Pancreas (tissue), 10 donors: ENCODE data around the gene USP34. TPM values are rescaled to one million over a fixed set of nuclear protein-coding genes. Genes with fewer than 3 reads are reported as not detected.

ENCODE experiments used
- ATAC-seq, 4 donors: fragments of 200-7000 bp; cut with Tn5 transposase; one replicate each; pipeline versions ENCODE4 v1.8.0 to v1.9.1; 2020; ENCODE audit warnings: mild to moderate bottlenecking in 4 of 4, moderate library complexity in 4 of 4
- DNase-seq, 6 donors: peaks; one replicate each; pipeline ENCODE4 v3.0.0-alpha.2; 2020
- FAIRE-seq: peaks from 2 replicates; lab custom pipeline; 2012; peaks lifted over from hg19 to GRCh38; lab: Jason Lieb, UNC
- H3K27ac ChIP-seq, 4 donors: fragments of 200-600 bp; sonication (generic); 1 replicate in 3 of 4; 2 replicates in 1 of 4; pipeline versions ENCODE4 v1.5.0 to v1.8.0; 2020
- H3K27me3 ChIP-seq, 4 donors: fragments of 200-600 bp; one replicate each; pipeline ENCODE4 v1.8.0; 2021
- H3K36me3 ChIP-seq, 3 donors: fragments of 200-600 bp; sonication (generic) in 1 of 3; one replicate each; pipeline versions ENCODE4 v1.5.0 to v1.8.0; 2020 to 2021
- H3K4me1 ChIP-seq, 3 donors: fragments of 200-600 bp; one replicate each; pipeline ENCODE4 v1.8.0; 2021
- H3K4me3 ChIP-seq, 4 donors: fragments of 200-600 bp; sonication (generic) in 2 of 4; one replicate each; pipeline versions ENCODE4 v1.5.0 to v1.8.0; 2020 to 2021
- H3K9me3 ChIP-seq, 4 donors: fragments of 200-600 bp; one replicate each; pipeline ENCODE4 v1.8.0; 2021
- CTCF ChIP-seq, 4 donors: fragments of 200-600 bp; sonication (generic) in 3 of 4; IDR thresholded peaks; one replicate each; pipeline versions ENCODE4 v1.5.0 to v1.8.0; 2021; ENCODE audit warnings: antibody characterized with exemption in 4 of 4
- WGBS, 2 donors: extraction: QIAGEN DNeasy Blood & Tissue Kit; methylation state at CpG; one replicate each; pipeline ENCODE4 v1.1.7; 2013; 5-methylcytosine and 5-hydroxymethylcytosine counted together
- intact Hi-C, 3 donors: fragments of 100-400 bp; cut with DNase I; formaldehyde crosslinking; loops; one replicate each; pipeline versions ENCODE4 v1.11.1 to v1.14.2; 2022
- polyA plus RNA-seq, 2 donors: library from polyadenylated mRNA; stranded (reverse); fragments of 200-250 nt; gene quantifications; one replicate each; pipeline ENCODE4 v1.2.3, GENCODE V29; 2013
- total RNA-seq, 6 donors: library from RNA; stranded (reverse); fragmentation: NEBNext Ultra II Directional in 4 of 6; extraction: Animal tissue kit (Norgen Biotek cat#: 25700) in 4 of 6; gene quantifications; one replicate each; pipeline versions ENCODE4 v1.2.1 to v1.2.4, GENCODE V29; 2021 to 2023
- donor health status: healthy with polysubstance abuse.
- donor health status: DM: no; HTN: no; CAD: no; lungs with moderate emphysema.
- donor health status: DM: no; HTN: no; CAD: no.
- donor health status: control.
- donor health status: control.
- donor health status: Bipolar disorder and iron deficiency.
- donor health status: DM: yes; HTN: yes; CAD: no.
- donor health status: DM: no; HTN: no; CAD: no.
- donor health status: DM: no; HTN: no; CAD: no.
- donor health status: DM: yes; HTN: yes; CAD: no.

USP34 gene
- total and polyA plus RNA-seq, 8 donors = 30.0 to 58.9 (median 45.1) TPM

GRCh38 chr2:61432990-61433389, 37.9 kb downstream of the USP34 start:
- no peaks in the 10 kb centered on the region for H3K27me3 ChIP-seq
- H3K36me3 ChIP-seq = no peaks in the 10 kb centered on the region
- ATAC-seq = no peak
- FAIRE-seq = no peak
- no peak overlapping the region for H3K4me3 ChIP-seq
- 92 to 93% methylated on average over 3 of the region's 3 CpGs for WGBS, 2 donors
- no peak for TF ChIP-seq CTCF (IDR thresholded peaks at IDR 0.05)
- no peaks in the 10 kb centered on the region for H3K9me3 ChIP-seq
- peaks cover 0 to 26% (median 0%) of the 10 kb centered on the region in 3 donors for H3K4me1 ChIP-seq
- intact Hi-C loops = no loop called here
- no peak overlapping the region for H3K27ac ChIP-seq
- DNase-seq = no peak

GRCh38 chr2:61431345-61431744, 39.5 kb downstream of the USP34 start:
- intact Hi-C loops = no loop called here
- 95% methylated on average over 5 of the region's 5 CpGs for WGBS, 2 donors
- ATAC-seq = no peak
- TF ChIP-seq CTCF (IDR thresholded peaks at IDR 0.05) = no peak
- FAIRE-seq = no peak
- H3K36me3 ChIP-seq = no peaks in the 10 kb centered on the region
- no peak overlapping the region for H3K4me3 ChIP-seq
- no peaks in the 10 kb centered on the region for H3K27me3 ChIP-seq
- H3K4me1 ChIP-seq = peaks cover 0 to 23% (median 0%) of the 10 kb centered on the region in 3 donors
- H3K9me3 ChIP-seq = no peaks in the 10 kb centered on the region
- H3K27ac ChIP-seq = no peak overlapping the region
- no peak for DNase-seq

- ATAC-seq (peak; percentile 80 to 89 (median 86)), DNase-seq (peak; percentile 18 to 75 (median 54)), FAIRE-seq (no peak)
- Histone ChIP-seq H3K27me3 (no peaks in the 10 kb centered on the region), H3K27ac (no peak overlapping the region), H3K4me1 (peaks cover 0 to 6% (median under 1%) of the 10 kb centered on the region in 3 donors), H3K4me3 (no peak overlapping the region), H3K9me3 (no peaks in the 10 kb centered on the region), H3K36me3 (no peaks in the 10 kb centered on the region)
- intact Hi-C loops = no loop called here
- WGBS, 2 donors = 56 to 66% methylated on average over 6 of the region's 6 CpGs
- TF ChIP-seq CTCF (IDR thresholded peaks at IDR 0.05) = peak; percentile 26 to 46 (median 28)
Observed at GRCh38 chr2:61426267-61426897, 44.5 kb downstream of the USP34 start.

GRCh38 chr2:61425605-61426155, 45.2 kb downstream of the USP34 start:
- Histone ChIP-seq H3K27me3 (no peaks in the 10 kb centered on the region), H3K27ac (no peak overlapping the region), H3K4me3 (no peak overlapping the region), H3K36me3 (no peaks in the 10 kb centered on the region), H3K4me1 (peaks cover 5 to 9% (median 8%) of the 10 kb centered on the region in 3 donors), H3K9me3 (no peaks in the 10 kb centered on the region)
- DNase-seq (no peak), ATAC-seq (peak in 1 of 4 donors; percentile 5), FAIRE-seq (no peak)
- intact Hi-C loops = no loop called here
- 87 to 93% methylated on average over 6 of the region's 6 CpGs for WGBS, 2 donors
- no peak for TF ChIP-seq CTCF (IDR thresholded peaks at IDR 0.05)

- Histone ChIP-seq H3K9me3 (no peaks in the 10 kb centered on the region), H3K36me3 (no peaks in the 10 kb centered on the region), H3K27ac (no peak overlapping the region), H3K4me1 (peaks cover 9 to 19% (median 12%) of the 10 kb centered on the region in 3 donors), H3K27me3 (no peaks in the 10 kb centered on the region), H3K4me3 (no peak overlapping the region)
- no peak for ATAC-seq
- intact Hi-C loops = no loop called here
- FAIRE-seq = no peak
- WGBS, 2 donors = 40 to 45% methylated on average over 3 of the region's 3 CpGs
- DNase-seq = no peak
- TF ChIP-seq CTCF (IDR thresholded peaks at IDR 0.05) = no peak
Observed at GRCh38 chr2:61423714-61424113, 47.2 kb downstream of the USP34 start.
